Endothelial cell of umbilical vein (primary cell): ENCODE measurements around the gene SULT2B1. TPM values are rescaled to one million over a fixed set of nuclear protein-coding genes. Genes with fewer than 3 reads are reported as not detected.

ENCODE experiments used
- BruUV-seq: library from RNA; stranded (reverse); fragments of 400-500 nt; replicated peaks from 2 replicates; lab custom pipeline; 2021; lab: Mats Ljungman, UMichigan
- CTCF ChIA-PET: fragments of 300-600, 350-600 bp; sonication (Branson Sonifier 250); formaldehyde crosslinking; loops from one replicate; lab custom pipeline; 2021; ENCODE audit warnings: antibody characterized with exemption, inconsistent platforms; lab: Charles Lee
- POLR2A ChIA-PET: fragments of 300-600, 350-600 bp; sonication (Branson Sonifier 250); formaldehyde crosslinking; loops from one replicate; lab custom pipeline; 2021; ENCODE audit warnings: antibody characterized with exemption, inconsistent platforms; lab: Charles Lee
- DNase-seq: peaks from one replicate; pipeline ENCODE4 v3.0.0-alpha.2; 2011; ENCODE audit warnings: low read depth, low spot score
- FAIRE-seq: peaks from 2 replicates; lab custom pipeline; 2011; peaks lifted over from hg19 to GRCh38; lab: Jason Lieb, UNC
- H2AFZ ChIP-seq: 2 replicates; pipeline ENCODE4 v1.6.0; 2012; ENCODE audit warnings: low read depth, low read length, control low read depth, inconsistent platforms
- H3K27ac ChIP-seq: 2 replicates; pipeline ENCODE4 v1.5.1; 2011; ENCODE audit warnings: low read depth, mild to moderate bottlenecking, control low read depth, low read length, moderate library complexity; ENCODE audit not compliant: insufficient read depth
- H3K27me3 ChIP-seq, 2 experiments: 2 replicates each; pipeline versions ENCODE4 v1.6.0 to v1.6.1; 2011; ENCODE audit warnings: low read length in 2 of 2, mixed read lengths in 1 of 2; ENCODE audit not compliant: control insufficient read depth in 2 of 2, insufficient read depth in 2 of 2
- H3K36me3 ChIP-seq, 2 experiments: 2 replicates in 1 of 2; 3 replicates in 1 of 2; pipeline ENCODE4 v1.5.1; 2011; ENCODE audit warnings: low read length in 2 of 2, mild to moderate bottlenecking in 1 of 2, moderate library complexity in 1 of 2; ENCODE audit not compliant: control insufficient read depth in 2 of 2, insufficient read depth in 2 of 2; ENCODE audit errors: extremely low read depth in 1 of 2
- H3K4me1 ChIP-seq: 3 replicates; pipeline ENCODE4 v1.5.1; 2011; ENCODE audit warnings: mild to moderate bottlenecking, low read length; ENCODE audit not compliant: control insufficient read depth, insufficient read depth; ENCODE audit errors: extremely low read depth
- H3K4me2 ChIP-seq: 2 replicates; pipeline ENCODE4 v1.6.1; 2011; ENCODE audit warnings: low read length, control low read depth, mixed read lengths; ENCODE audit not compliant: insufficient read depth
- H3K4me3 ChIP-seq, 3 experiments: fragments of 200-600 bp in 1 of 3; sonication (generic), shearing (Covaris generic) in 1 of 3; replicated peaks in 1 of 3; 2 replicates each; pipeline ENCODE4 v1.5.1; 2011 to 2016; ENCODE audit warnings: control low read depth in 3 of 3, low read length in 3 of 3, mild to moderate bottlenecking in 2 of 3, inconsistent platforms in 1 of 3, low read depth in 1 of 3, moderate library complexity in 1 of 3; ENCODE audit not compliant: insufficient read depth in 1 of 3
- H3K79me2 ChIP-seq: 2 replicates; pipeline ENCODE4 v1.6.0; 2012; ENCODE audit warnings: low read length, inconsistent platforms; ENCODE audit not compliant: control insufficient read depth, insufficient read depth
- H3K9ac ChIP-seq: replicated peaks from 2 replicates; pipeline ENCODE3; 2011; ENCODE audit warnings: low read length, control low read depth; ENCODE audit not compliant: insufficient read depth; ENCODE audit errors: extremely low read depth
- H3K9me1 ChIP-seq: replicated peaks from 3 replicates; pipeline ENCODE4 v1.6.0; 2011; ENCODE audit warnings: mild to moderate bottlenecking, low read length; ENCODE audit not compliant: control insufficient read depth, insufficient read depth; ENCODE audit errors: extremely low read depth
- H3K9me3 ChIP-seq: replicated peaks from 2 replicates; pipeline ENCODE4 v1.5.1; 2012; ENCODE audit warnings: low read length, inconsistent platforms; ENCODE audit not compliant: control insufficient read depth, insufficient read depth
- H4K20me1 ChIP-seq: replicated peaks from 2 replicates; pipeline ENCODE3; 2011; ENCODE audit warnings: mild to moderate bottlenecking, low read length; ENCODE audit not compliant: control insufficient read depth, insufficient read depth; ENCODE audit errors: extremely low read depth
- EZH2 ChIP-seq: IDR thresholded peaks from 2 replicates; pipeline ENCODE4 v1.6.1; 2012; ENCODE audit warnings: borderline replicate concordance, low read depth, mild to moderate bottlenecking, moderate library complexity, low read length, inconsistent platforms; ENCODE audit not compliant: severe bottlenecking
- FOS ChIP-seq: IDR thresholded peaks from 2 replicates; pipeline ENCODE4 v1.6.1; 2011; ENCODE audit warnings: mild to moderate bottlenecking, low read length, moderate library complexity, borderline replicate concordance; ENCODE audit not compliant: insufficient read depth
- GATA2 ChIP-seq: IDR thresholded peaks from 2 replicates; pipeline ENCODE4 v1.7.0; 2011; ENCODE audit warnings: low read depth, mild to moderate bottlenecking, moderate library complexity, mixed read lengths, low read length; ENCODE audit not compliant: insufficient read length, insufficient read depth
- JUN ChIP-seq: IDR thresholded peaks from 2 replicates; pipeline ENCODE4 v1.6.1; 2011; ENCODE audit warnings: borderline replicate concordance, low read depth; ENCODE audit not compliant: insufficient read length, insufficient read depth
- MYC ChIP-seq: IDR thresholded peaks from one replicate; pipeline ENCODE4 v1.6.1; 2011; ENCODE audit warnings: mild to moderate bottlenecking, low read depth, low read length
- POLR2A ChIP-seq: IDR thresholded peaks from 2 replicates; pipeline ENCODE4 v1.6.1; 2012; ENCODE audit warnings: low read depth, mild to moderate bottlenecking, control low read depth, low read length
- POLR2AphosphoS5 ChIP-seq: IDR thresholded peaks from 2 replicates; pipeline ENCODE4 v1.6.1; 2012; ENCODE audit warnings: low read depth, mild to moderate bottlenecking, control low read depth, low read length, moderate library complexity; ENCODE audit not compliant: insufficient read depth
- dilution Hi-C: fragments of 300-500 bp; cut with MboI; formaldehyde crosslinking; loops from one replicate; pipeline ENCODE4 v1.15.0; 2019; ENCODE audit warnings: low sequenced_read_pairs; ENCODE audit not compliant: extremely low pct_ligation_motif_present
- intact Hi-C: fragments of 100-400 bp; cut with micrococcal nuclease; formaldehyde crosslinking; loops from one replicate; pipeline ENCODE4 v1.10.0; 2022
- polyA plus RNA-seq, 4 experiments: library from polyadenylated mRNA; depleted of rRNA in 3 of 4; stranded (reverse) in 3 of 4; unstranded in 1 of 4; fragments of >200 nt; gene quantifications; 2 replicates each; pipeline versions ENCODE4 v1.2.1 to v1.2.3, GENCODE V29; 2011 to 2012; ENCODE audit warnings: missing spikeins in 1 of 4
- total RNA-seq: library from RNA; stranded (reverse); gene quantifications from 2 replicates; pipeline ENCODE4 v1.2.3, GENCODE V29; 2021
- TF ChIP-seq, protein P1 (sequence below): IDR thresholded peaks from 2 replicates; pipeline ENCODE4 v1.6.1; 2011; ENCODE audit not compliant: insufficient read depth, insufficient read length
- TF ChIP-seq, protein P2 (sequence below), 2 donors: IDR thresholded peaks; 1 replicate in 1 of 2; 2 replicates in 1 of 2; pipeline ENCODE4 v1.5.1; 2011; ENCODE audit warnings: low read length in 2 of 2, mild to moderate bottlenecking in 2 of 2, moderate library complexity in 2 of 2, control low read depth in 1 of 2, inconsistent platforms in 1 of 2, low read depth in 1 of 2; ENCODE audit not compliant: insufficient read depth in 1 of 2; ENCODE audit errors: extremely low read depth in 1 of 2

Gene SULT2B1
- total and polyA plus RNA-seq, 2 donors (not counting 3 experiments of a cell fraction or from before 2014, with no cell fraction given), result not detected

- H3K9ac ChIP-seq, result no peak overlapping the region
- H3K27ac ChIP-seq, result no peak overlapping the region
- H3K4me3 ChIP-seq, result no peak overlapping the region
- no peaks in the 10 kb centered on the region for H3K36me3 ChIP-seq
- ChIA-PET CTCF (interaction anchor here (1.4 to 3.4 kb wide), 4 partner anchors 26 to 68 kb away, joined by 5 to 13 read pairs (median 8); no protein-coding TSS in a partner anchor), POLR2A (no interaction called here)
- peaks cover 5% of the 10 kb centered on the region for H3K4me1 ChIP-seq
- H3K9me3 ChIP-seq, result no peaks in the 10 kb centered on the region
- no peaks in the 10 kb centered on the region for H3K79me2 ChIP-seq
- TF ChIP-seq, protein P1, sequence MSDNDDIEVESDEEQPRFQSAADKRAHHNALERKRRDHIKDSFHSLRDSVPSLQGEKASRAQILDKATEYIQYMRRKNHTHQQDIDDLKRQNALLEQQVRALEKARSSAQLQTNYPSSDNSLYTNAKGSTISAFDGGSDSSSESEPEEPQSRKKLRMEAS, result no peak
- TF ChIP-seq POLR2A, result no peak
- TF ChIP-seq POLR2AphosphoS5, result peak; percentile 17
- TF ChIP-seq GATA2, result no peak
- DNase-seq, result no peak
- no peaks in the 10 kb centered on the region for H3K27me3 ChIP-seq
- FAIRE-seq, result peak; percentile 74
- no TSS peak for BruUV-seq
- dilution Hi-C loops (no loop called here), intact Hi-C loops (no loop called here)
- H3K4me2 ChIP-seq, result no peak overlapping the region
- peak overlapping the region; percentile 75 for H2AFZ ChIP-seq
- H3K9me1 ChIP-seq, result no peaks in the 10 kb centered on the region
- no peaks in the 10 kb centered on the region for H4K20me1 ChIP-seq
Observed at GRCh38 chr19:48558018-48558684, 6.2 kb downstream of the SULT2B1 start.

DNA sequence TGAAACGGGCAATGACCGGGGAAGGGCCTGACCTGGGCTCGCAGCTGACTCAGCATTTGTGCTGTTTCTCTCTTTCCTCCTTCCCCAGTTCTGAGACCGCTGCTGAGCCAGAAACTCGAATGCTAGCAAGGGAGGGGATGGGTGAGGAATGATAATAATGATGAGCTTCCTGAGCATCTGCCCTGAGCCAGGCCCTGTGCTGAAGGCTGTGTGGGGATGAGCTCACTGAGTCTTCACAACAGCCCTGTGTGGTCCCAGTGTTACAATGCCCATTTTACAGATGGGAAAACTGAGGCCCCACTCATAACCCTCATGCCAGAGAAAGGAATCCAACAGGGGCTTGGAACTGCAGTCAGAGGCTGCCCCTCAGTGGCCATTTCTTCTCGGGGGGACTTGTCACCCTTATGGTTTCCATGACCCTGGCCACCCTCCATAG is 8.1 kb downstream of the SULT2B1 start:
- no peak overlapping the region for H3K27ac ChIP-seq
- DNase-seq (no peak), FAIRE-seq (no peak)
- intact Hi-C loops (no loop called here), dilution Hi-C loops (no loop called here)
- H3K4me3 ChIP-seq, result no peak overlapping the region
- no peak overlapping the region for H3K4me2 ChIP-seq
- no peaks in the 10 kb centered on the region for H3K36me3 ChIP-seq
- POLR2A ChIA-PET, result no interaction called here
- no peaks in the 10 kb centered on the region for H3K9me1 ChIP-seq
- H3K27me3 ChIP-seq, result no peaks in the 10 kb centered on the region
- no peaks in the 10 kb centered on the region for H4K20me1 ChIP-seq
- no peaks in the 10 kb centered on the region for H3K9me3 ChIP-seq
- H3K9ac ChIP-seq, result no peak overlapping the region
- TF ChIP-seq, protein P2, sequence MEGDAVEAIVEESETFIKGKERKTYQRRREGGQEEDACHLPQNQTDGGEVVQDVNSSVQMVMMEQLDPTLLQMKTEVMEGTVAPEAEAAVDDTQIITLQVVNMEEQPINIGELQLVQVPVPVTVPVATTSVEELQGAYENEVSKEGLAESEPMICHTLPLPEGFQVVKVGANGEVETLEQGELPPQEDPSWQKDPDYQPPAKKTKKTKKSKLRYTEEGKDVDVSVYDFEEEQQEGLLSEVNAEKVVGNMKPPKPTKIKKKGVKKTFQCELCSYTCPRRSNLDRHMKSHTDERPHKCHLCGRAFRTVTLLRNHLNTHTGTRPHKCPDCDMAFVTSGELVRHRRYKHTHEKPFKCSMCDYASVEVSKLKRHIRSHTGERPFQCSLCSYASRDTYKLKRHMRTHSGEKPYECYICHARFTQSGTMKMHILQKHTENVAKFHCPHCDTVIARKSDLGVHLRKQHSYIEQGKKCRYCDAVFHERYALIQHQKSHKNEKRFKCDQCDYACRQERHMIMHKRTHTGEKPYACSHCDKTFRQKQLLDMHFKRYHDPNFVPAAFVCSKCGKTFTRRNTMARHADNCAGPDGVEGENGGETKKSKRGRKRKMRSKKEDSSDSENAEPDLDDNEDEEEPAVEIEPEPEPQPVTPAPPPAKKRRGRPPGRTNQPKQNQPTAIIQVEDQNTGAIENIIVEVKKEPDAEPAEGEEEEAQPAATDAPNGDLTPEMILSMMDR (IDR thresholded peaks at IDR 0.05; ENCODE audit: extremely low read depth in 1 of 2, insufficient read depth in 1 of 2, low read depth in 1 of 2, low read length in 2 of 2), result no peak
- TF ChIP-seq GATA2, result no peak
- TF ChIP-seq, protein P1, result no peak
- no peak for TF ChIP-seq MYC
- no peak for TF ChIP-seq FOS
- no peak for TF ChIP-seq POLR2A
- TF ChIP-seq EZH2, result no peak
- TF ChIP-seq POLR2AphosphoS5, result no peak
- no peak for TF ChIP-seq JUN
- no peaks in the 10 kb centered on the region for H3K4me1 ChIP-seq
- CTCF ChIA-PET, result interaction anchor here (0.9 to 3.4 kb wide), 5 partner anchors 8 to 54 kb away, joined by 3 to 13 read pairs (median 3); no protein-coding TSS in a partner anchor
- no TSS peak for BruUV-seq
- no peaks in the 10 kb centered on the region for H3K79me2 ChIP-seq
- no peak overlapping the region for H2AFZ ChIP-seq
